Tibial nerve (tissue), 3 donors: ENCODE results near the gene TAF9.

Experiments
- CTCF ChIP-seq, 5 experiments: fragments of 200-600 bp in 3 of 5; fragments of 450-650 bp in 2 of 5; sonication (generic) in 3 of 5; IDR thresholded peaks; one replicate each; pipeline ENCODE4 v1.5.1; 2016 to 2019; ENCODE audit warnings: antibody characterized with exemption in 5 of 5, mild to moderate bottlenecking in 3 of 5, moderate library complexity in 2 of 5
- POLR2A ChIP-seq, 2 donors: fragments of 450-650 bp; IDR thresholded peaks; one replicate each; pipeline ENCODE4 v1.6.1; 2017; ENCODE audit warnings: antibody characterized with exemption in 2 of 2, mild to moderate bottlenecking in 2 of 2, moderate library complexity in 2 of 2

- no peak for TF ChIP-seq CTCF (IDR thresholded peaks at IDR 0.05)
- no peak for TF ChIP-seq POLR2A (IDR thresholded peaks at IDR 0.05)
Measured at GRCh38 chr5:69404659-69405330, 35.5 kb upstream of the TAF9 start.
